SK-N-SH treated with all-trans-retinoic acid at 6 μM for 48 hours (cell line): Measurements from ENCODE around the gene FZR1.

ENCODE experiments used
- ATAC-seq: fragments of 200-7000 bp; cut with Tn5 transposase; 3 replicates; pipeline ENCODE4 v1.9.1; 2020; ENCODE audit warnings: mild to moderate bottlenecking, moderate library complexity
- ARNTL ChIP-seq: fragments of 450-650 bp; formaldehyde crosslinking; IDR thresholded peaks from 2 replicates; pipeline ENCODE4 v1.5.0; 2020; ENCODE audit warnings: low read depth, mild to moderate bottlenecking, moderate library complexity, borderline replicate concordance
- BACH2 ChIP-seq: fragments of 250-450 bp; sonication (Bioruptor Pico); IDR thresholded peaks from 2 replicates; pipeline ENCODE4 v1.9.0; 2021; ENCODE audit warnings: mild to moderate bottlenecking, borderline replicate concordance
- CSDC2 ChIP-seq: fragments of 250-450 bp; sonication (Bioruptor Pico); IDR thresholded peaks from 2 replicates; pipeline ENCODE4 v1.5.0; 2020; ENCODE audit warnings: mild to moderate bottlenecking, moderate library complexity
- ESRRG ChIP-seq: fragments of 250-450 bp; sonication (Bioruptor Pico); IDR thresholded peaks from 2 replicates; pipeline ENCODE4 v1.6.1; 2021; ENCODE audit warnings: mild to moderate bottlenecking
- GLIS3 ChIP-seq: fragments of 250-450 bp; sonication (Bioruptor Pico); IDR thresholded peaks from 2 replicates; pipeline ENCODE4 v1.5.0; 2020; ENCODE audit warnings: mild to moderate bottlenecking, moderate library complexity
- ISL1 ChIP-seq: fragments of 250-450 bp; sonication (Bioruptor Pico); IDR thresholded peaks from 2 replicates; pipeline ENCODE4 v2.1.2; 2022; ENCODE audit warnings: mild to moderate bottlenecking, moderate library complexity
- OSR1 ChIP-seq: fragments of 250-450 bp; sonication (Bioruptor Pico); IDR thresholded peaks from 2 replicates; pipeline ENCODE4 v1.8.0; 2022; ENCODE audit warnings: moderate library complexity, mild to moderate bottlenecking, inconsistent platforms
- PPARA ChIP-seq: fragments of 250-450 bp; sonication (Bioruptor Pico); IDR thresholded peaks from 2 replicates; pipeline ENCODE4 v1.5.0; 2020; ENCODE audit warnings: mild to moderate bottlenecking, borderline replicate concordance
- RARB ChIP-seq: fragments of 250-450 bp; sonication (Bioruptor Pico); IDR thresholded peaks from 2 replicates; pipeline ENCODE4 v1.8.0; 2021; ENCODE audit warnings: mild to moderate bottlenecking, moderate library complexity
- SNAI2 ChIP-seq: fragments of 250-450 bp; sonication (Bioruptor Pico); IDR thresholded peaks from 2 replicates; pipeline ENCODE4 v1.5.0; 2020; ENCODE audit warnings: mild to moderate bottlenecking, moderate library complexity
- TCF4 ChIP-seq: fragments of 250-450 bp; sonication (Bioruptor Pico); IDR thresholded peaks from 2 replicates; pipeline ENCODE4 v1.8.0; 2021; ENCODE audit warnings: mild to moderate bottlenecking, moderate library complexity, borderline replicate concordance
- TOX ChIP-seq: fragments of 250-450 bp; sonication (Bioruptor Pico); IDR thresholded peaks from 2 replicates; pipeline ENCODE4 v1.8.0; 2021; ENCODE audit warnings: mild to moderate bottlenecking, moderate library complexity, borderline replicate concordance
- ZC3H10 ChIP-seq: fragments of 250-450 bp; sonication (Bioruptor Pico); IDR thresholded peaks from 2 replicates; pipeline ENCODE4 v1.5.1; 2021; ENCODE audit warnings: mild to moderate bottlenecking, moderate library complexity
- ZNF565 ChIP-seq: fragments of 450-650 bp; formaldehyde crosslinking; conservative IDR thresholded peaks from 2 replicates; pipeline ENCODE4 v1.5.0; 2020; ENCODE audit warnings: low read depth, mild to moderate bottlenecking, moderate library complexity
- ZNF8 ChIP-seq: fragments of 450-650 bp; formaldehyde crosslinking; IDR thresholded peaks from 2 replicates; pipeline ENCODE4 v1.5.0; 2020; ENCODE audit warnings: mild to moderate bottlenecking, moderate library complexity
- TF ChIP-seq, protein P1 (sequence below): fragments of 250-450 bp; sonication (Bioruptor Pico); IDR thresholded peaks from 2 replicates; pipeline ENCODE4 v1.8.0; 2021; ENCODE audit warnings: low read depth, mild to moderate bottlenecking, moderate library complexity, borderline replicate concordance
- TF ChIP-seq, protein P2 (sequence below): fragments of 250-450 bp; sonication (Bioruptor Pico); IDR thresholded peaks from 2 replicates; pipeline ENCODE4 v1.5.1; 2021; ENCODE audit warnings: mild to moderate bottlenecking, moderate library complexity
- TF ChIP-seq, protein P3 (sequence below): fragments of 250-450 bp; sonication (Bioruptor Pico); IDR thresholded peaks from 2 replicates; pipeline ENCODE4 v1.5.0; 2020; ENCODE audit warnings: mild to moderate bottlenecking, moderate library complexity
- TF ChIP-seq, protein P4 (sequence below): fragments of 250-450 bp; sonication (Bioruptor Pico); IDR thresholded peaks from 2 replicates; pipeline ENCODE4 v1.5.1; 2020; ENCODE audit warnings: low read depth, mild to moderate bottlenecking, moderate library complexity
- TF ChIP-seq, protein P5 (sequence below): fragments of 250-450 bp; sonication (Bioruptor Pico); IDR thresholded peaks from 2 replicates; pipeline ENCODE4 v1.8.0; 2020; ENCODE audit warnings: mild to moderate bottlenecking, moderate library complexity, borderline replicate concordance

The FZR1 gene

DNA sequence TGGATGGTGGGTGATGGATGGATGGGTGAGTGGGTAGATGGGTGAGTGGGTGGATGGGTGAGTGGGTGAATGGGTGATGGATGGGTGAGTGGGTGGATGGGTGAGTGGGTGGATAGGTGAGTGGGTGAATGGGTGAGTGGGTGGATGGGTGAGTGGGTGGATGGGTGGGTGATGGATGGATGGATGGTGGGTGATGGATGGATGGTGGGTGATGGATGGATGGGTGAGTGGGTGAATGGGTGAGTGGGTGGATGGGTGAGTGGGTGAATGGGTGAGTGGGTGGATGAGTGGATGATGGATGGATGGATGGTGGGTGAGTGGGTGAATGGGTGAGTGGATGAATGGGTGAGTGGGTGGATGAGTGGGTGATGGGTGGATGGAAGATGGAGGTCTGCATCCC, 28.6 kb upstream of the FZR1 start:
- no peak for ATAC-seq
- TF ChIP-seq ZNF8 (CRISPR knock-in tag) = no peak
- no peak for TF ChIP-seq CSDC2 (CRISPR knock-in tag)
- no peak for TF ChIP-seq ESRRG (CRISPR knock-in tag)
- no peak for TF ChIP-seq OSR1 (CRISPR knock-in tag)
- no peak for TF ChIP-seq TOX (CRISPR knock-in tag)
- TF ChIP-seq BACH2 (CRISPR knock-in tag) = no peak
- no peak for TF ChIP-seq ISL1 (CRISPR knock-in tag)
- TF ChIP-seq PPARA (CRISPR knock-in tag) = no peak
- TF ChIP-seq, protein P1, sequence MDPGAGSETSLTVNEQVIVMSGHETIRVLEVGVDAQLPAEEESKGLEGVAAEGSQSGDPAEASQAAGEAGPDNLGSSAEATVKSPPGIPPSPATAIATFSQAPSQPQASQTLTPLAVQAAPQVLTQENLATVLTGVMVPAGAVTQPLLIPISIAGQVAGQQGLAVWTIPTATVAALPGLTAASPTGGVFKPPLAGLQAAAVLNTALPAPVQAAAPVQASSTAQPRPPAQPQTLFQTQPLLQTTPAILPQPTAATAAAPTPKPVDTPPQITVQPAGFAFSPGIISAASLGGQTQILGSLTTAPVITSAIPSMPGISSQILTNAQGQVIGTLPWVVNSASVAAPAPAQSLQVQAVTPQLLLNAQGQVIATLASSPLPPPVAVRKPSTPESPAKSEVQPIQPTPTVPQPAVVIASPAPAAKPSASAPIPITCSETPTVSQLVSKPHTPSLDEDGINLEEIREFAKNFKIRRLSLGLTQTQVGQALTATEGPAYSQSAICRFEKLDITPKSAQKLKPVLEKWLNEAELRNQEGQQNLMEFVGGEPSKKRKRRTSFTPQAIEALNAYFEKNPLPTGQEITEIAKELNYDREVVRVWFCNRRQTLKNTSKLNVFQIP (CRISPR knock-in tag) = no peak
- no peak for TF ChIP-seq GLIS3 (CRISPR knock-in tag)
- TF ChIP-seq, protein P2, sequence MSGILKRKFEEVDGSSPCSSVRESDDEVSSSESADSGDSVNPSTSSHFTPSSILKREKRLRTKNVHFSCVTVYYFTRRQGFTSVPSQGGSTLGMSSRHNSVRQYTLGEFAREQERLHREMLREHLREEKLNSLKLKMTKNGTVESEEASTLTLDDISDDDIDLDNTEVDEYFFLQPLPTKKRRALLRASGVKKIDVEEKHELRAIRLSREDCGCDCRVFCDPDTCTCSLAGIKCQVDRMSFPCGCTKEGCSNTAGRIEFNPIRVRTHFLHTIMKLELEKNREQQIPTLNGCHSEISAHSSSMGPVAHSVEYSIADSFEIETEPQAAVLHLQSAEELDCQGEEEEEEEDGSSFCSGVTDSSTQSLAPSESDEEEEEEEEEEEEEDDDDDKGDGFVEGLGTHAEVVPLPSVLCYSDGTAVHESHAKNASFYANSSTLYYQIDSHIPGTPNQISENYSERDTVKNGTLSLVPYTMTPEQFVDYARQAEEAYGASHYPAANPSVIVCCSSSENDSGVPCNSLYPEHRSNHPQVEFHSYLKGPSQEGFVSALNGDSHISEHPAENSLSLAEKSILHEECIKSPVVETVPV (CRISPR knock-in tag) = no peak

DNA sequence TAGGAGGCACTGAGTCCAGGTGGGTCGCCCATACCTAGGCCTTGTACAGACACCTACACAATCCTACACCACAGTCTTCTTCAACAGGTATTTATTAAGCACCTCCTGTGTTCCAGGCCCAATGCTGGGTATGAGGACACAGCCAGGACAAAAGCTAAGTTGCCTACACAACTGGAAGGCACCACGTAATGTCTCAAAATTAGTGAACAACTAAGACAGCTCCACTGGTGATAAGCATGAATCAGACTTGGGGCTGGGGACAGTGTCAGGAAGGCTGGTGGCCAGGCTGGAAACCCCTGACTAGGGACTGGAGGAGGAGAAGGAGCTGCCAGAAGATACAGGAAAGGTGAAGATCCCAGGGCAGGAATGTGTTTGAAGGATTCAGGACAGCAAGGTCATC, 28.2 kb upstream of the FZR1 start:
- TF ChIP-seq TCF4 (CRISPR knock-in tag) = no peak
- TF ChIP-seq, protein P3, sequence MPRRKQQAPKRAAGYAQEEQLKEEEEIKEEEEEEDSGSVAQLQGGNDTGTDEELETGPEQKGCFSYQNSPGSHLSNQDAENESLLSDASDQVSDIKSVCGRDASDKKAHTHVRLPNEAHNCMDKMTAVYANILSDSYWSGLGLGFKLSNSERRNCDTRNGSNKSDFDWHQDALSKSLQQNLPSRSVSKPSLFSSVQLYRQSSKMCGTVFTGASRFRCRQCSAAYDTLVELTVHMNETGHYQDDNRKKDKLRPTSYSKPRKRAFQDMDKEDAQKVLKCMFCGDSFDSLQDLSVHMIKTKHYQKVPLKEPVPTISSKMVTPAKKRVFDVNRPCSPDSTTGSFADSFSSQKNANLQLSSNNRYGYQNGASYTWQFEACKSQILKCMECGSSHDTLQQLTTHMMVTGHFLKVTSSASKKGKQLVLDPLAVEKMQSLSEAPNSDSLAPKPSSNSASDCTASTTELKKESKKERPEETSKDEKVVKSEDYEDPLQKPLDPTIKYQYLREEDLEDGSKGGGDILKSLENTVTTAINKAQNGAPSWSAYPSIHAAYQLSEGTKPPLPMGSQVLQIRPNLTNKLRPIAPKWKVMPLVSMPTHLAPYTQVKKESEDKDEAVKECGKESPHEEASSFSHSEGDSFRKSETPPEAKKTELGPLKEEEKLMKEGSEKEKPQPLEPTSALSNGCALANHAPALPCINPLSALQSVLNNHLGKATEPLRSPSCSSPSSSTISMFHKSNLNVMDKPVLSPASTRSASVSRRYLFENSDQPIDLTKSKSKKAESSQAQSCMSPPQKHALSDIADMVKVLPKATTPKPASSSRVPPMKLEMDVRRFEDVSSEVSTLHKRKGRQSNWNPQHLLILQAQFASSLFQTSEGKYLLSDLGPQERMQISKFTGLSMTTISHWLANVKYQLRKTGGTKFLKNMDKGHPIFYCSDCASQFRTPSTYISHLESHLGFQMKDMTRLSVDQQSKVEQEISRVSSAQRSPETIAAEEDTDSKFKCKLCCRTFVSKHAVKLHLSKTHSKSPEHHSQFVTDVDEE (CRISPR knock-in tag) = no peak
- TF ChIP-seq, protein P4, sequence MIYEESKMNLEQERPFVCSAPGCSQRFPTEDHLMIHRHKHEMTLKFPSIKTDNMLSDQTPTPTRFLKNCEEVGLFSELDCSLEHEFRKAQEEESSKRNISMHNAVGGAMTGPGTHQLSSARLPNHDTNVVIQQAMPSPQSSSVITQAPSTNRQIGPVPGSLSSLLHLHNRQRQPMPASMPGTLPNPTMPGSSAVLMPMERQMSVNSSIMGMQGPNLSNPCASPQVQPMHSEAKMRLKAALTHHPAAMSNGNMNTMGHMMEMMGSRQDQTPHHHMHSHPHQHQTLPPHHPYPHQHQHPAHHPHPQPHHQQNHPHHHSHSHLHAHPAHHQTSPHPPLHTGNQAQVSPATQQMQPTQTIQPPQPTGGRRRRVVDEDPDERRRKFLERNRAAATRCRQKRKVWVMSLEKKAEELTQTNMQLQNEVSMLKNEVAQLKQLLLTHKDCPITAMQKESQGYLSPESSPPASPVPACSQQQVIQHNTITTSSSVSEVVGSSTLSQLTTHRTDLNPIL (CRISPR knock-in tag) = no peak
- ATAC-seq = no peak

DNA sequence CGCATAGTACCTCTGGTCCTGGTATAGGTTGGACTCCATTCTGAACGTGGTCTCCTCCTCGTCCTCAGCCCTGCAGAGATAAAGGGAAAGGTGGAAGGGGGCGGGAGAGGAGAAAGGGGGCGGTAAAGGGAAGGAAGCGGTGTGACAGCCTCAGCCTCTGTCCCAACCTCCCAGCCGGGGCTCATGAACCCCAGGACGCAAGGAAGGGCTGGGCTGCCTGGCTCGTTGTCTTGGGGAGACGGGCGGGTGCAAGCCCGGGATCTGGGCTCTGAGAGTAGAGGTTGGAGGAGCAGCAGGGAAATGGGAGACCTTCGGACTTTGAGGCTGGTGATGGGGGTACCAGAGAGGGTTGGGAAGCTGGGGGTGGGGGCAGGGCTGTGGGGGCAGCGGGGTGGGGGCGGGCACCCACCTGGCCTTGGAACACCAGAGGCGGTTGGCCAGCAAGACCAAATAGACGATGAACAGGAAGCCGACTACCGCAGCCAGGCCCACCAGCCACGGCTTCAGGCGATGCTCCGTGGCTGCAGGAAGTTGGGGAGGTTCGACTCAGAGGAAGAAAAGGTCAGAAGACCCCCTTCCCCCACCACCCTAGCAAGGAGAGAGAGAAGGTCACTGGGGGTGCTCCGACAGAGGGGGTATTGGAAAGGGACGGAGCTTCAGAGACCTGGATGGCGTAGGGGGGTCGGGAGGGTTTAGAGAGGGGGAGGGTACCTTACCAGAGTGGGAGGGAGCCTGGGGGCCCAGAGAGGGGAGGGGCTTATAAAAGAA, 27.5 kb upstream of the FZR1 start:
- no peak for ATAC-seq
- no peak for TF ChIP-seq ZC3H10
- TF ChIP-seq, all 23 proteins: peak for 0

DNA sequence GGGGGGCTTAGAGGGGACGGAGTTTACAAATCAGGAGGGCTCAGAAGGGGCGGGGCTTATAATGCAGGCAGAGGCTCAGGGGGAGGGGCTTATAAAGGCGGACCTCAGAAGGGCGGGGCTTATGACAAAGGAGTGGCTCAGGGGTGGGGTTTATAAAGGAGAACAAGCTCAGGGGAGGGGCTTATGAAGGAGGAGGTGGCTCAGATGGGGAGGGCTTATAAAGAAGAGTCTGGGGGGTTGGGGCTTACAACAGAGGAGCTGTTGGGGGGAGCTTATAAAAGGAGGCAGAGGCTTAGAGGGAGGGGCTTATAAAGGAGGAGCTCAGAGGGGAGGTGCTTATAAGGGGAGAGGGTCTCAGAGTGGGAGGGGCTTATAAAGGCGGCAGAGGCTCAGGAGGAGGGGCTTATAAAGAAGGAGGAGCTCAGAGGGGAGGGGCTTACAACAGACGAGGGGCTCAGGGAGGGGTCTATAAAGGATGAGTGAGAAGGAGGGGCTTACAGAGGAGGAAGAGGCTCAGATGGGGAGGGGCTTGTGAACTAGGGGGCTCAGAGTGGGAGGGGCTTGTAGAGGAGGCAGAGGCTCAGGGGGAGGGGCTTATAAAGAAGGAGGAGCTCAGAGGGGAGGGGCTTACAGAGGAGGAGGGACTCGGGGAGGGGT, 26.8 kb upstream of the FZR1 start:
- peak; percentile 35; the same call in 2 of the 3 replicates for ATAC-seq
- TF ChIP-seq RARB (CRISPR knock-in tag) (no peak), SNAI2 (CRISPR knock-in tag) (no peak), TOX (CRISPR knock-in tag) (no peak), GLIS3 (CRISPR knock-in tag) (no peak), CSDC2 (CRISPR knock-in tag) (no peak), PPARA (CRISPR knock-in tag) (no peak), ZNF565 (CRISPR knock-in tag) (no peak), TCF4 (CRISPR knock-in tag) (no peak), ARNTL (no peak), ZNF8 (CRISPR knock-in tag) (no peak), ISL1 (CRISPR knock-in tag) (no peak)
- TF ChIP-seq, protein P2 (CRISPR knock-in tag) = no peak
- TF ChIP-seq, protein P5, sequence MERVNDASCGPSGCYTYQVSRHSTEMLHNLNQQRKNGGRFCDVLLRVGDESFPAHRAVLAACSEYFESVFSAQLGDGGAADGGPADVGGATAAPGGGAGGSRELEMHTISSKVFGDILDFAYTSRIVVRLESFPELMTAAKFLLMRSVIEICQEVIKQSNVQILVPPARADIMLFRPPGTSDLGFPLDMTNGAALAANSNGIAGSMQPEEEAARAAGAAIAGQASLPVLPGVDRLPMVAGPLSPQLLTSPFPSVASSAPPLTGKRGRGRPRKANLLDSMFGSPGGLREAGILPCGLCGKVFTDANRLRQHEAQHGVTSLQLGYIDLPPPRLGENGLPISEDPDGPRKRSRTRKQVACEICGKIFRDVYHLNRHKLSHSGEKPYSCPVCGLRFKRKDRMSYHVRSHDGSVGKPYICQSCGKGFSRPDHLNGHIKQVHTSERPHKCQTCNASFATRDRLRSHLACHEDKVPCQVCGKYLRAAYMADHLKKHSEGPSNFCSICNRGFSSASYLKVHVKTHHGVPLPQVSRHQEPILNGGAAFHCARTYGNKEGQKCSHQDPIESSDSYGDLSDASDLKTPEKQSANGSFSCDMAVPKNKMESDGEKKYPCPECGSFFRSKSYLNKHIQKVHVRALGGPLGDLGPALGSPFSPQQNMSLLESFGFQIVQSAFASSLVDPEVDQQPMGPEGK (CRISPR knock-in tag) = no peak
- TF ChIP-seq, protein P3 (CRISPR knock-in tag) = no peak
